ENCODE measurements around the gene RALGAPA2. TPM values are rescaled to one million over a fixed set of nuclear protein-coding genes. Genes with fewer than 3 reads are reported as not detected.
A peak's percentile ranks its signal among the peaks of the same experiment; 100 is the strongest.

The RALGAPA2 gene
- total and polyA plus RNA-seq, 2 experiments from 2014 or later: 13.1 to 43.4 TPM

DNA sequence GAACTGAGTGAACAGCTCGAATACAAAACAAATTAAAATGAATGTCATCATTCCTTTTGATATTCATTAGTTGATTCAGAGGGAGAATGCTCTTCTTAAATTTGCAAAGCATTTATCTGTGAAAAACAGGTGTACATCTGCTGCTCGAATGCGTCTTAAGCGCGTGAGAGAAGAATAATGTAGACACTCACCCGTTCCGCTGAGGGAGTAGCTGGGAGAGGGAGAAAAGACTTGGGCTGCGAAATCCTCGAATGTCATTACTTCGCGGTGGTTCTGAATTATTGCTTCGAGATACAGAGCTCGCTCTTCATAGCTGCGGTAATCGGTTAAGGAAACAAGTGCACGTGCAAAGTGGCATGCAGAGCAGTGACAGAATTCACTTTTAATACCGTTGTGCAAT is 300.6 kb downstream of the RALGAPA2 start:
- Histone ChIP-seq H3K9me2 (ENCODE audit: insufficient read depth) (no peaks in the 10 kb centered on the region), H3K4me2 (0 out of 2 replicates have a peak overlapping the region, but pooled peaks have one; percentile 13), H3K27ac (ENCODE audit: low read depth) (no peak overlapping the region), H3K4me3 (no peak overlapping the region), H3K79me2 (replicated peaks; ENCODE audit: insufficient read depth) (no peaks in the 10 kb centered on the region), H3F3A (replicated peaks; ENCODE audit: low read depth) (no peaks in the 10 kb centered on the region; the same call in 1 of the 2 replicates), H2AFZ (no peak overlapping the region), H3K4me1 (ENCODE audit: insufficient read depth) (peaks cover 32% of the 10 kb centered on the region), H4K20me1 (replicated peaks; ENCODE audit: insufficient read depth) (no peaks in the 10 kb centered on the region), H3K27me3 (ENCODE audit: insufficient read depth) (no peaks in the 10 kb centered on the region), H3K36me3 (ENCODE audit: insufficient read depth) (no peaks in the 10 kb centered on the region)
- Mint-ChIP-seq H3K27ac (no peak overlapping the region), H3K4me3 (0 out of 3 replicates have a peak overlapping the region, but pooled peaks have one; percentile 2), H3K27me3 (ENCODE audit: insufficient read depth, low read depth, poor library complexity) (no peaks in the 10 kb centered on the region), H3K9me3 (no peaks in the 10 kb centered on the region), H3K36me3 (ENCODE audit: low read depth) (no peaks in the 10 kb centered on the region), H3K4me1 (peaks cover 64% of the 10 kb centered on the region)
- DNase-seq (ENCODE audit: low spot score) (no peak), ATAC-seq (no peak)
- TF ChIP-seq NANOG (IDR thresholded peaks at IDR 0.05; ENCODE audit: borderline replicate concordance): no peak
- TF ChIP-seq CREB1 (CRISPR knock-in tag; IDR thresholded peaks at IDR 0.05; ENCODE audit: low read depth): no peak
- TF ChIP-seq POLR2AphosphoS5 (IDR thresholded peaks at IDR 0.05; ENCODE audit: low read depth): no peak
- TF ChIP-seq, protein P1, sequence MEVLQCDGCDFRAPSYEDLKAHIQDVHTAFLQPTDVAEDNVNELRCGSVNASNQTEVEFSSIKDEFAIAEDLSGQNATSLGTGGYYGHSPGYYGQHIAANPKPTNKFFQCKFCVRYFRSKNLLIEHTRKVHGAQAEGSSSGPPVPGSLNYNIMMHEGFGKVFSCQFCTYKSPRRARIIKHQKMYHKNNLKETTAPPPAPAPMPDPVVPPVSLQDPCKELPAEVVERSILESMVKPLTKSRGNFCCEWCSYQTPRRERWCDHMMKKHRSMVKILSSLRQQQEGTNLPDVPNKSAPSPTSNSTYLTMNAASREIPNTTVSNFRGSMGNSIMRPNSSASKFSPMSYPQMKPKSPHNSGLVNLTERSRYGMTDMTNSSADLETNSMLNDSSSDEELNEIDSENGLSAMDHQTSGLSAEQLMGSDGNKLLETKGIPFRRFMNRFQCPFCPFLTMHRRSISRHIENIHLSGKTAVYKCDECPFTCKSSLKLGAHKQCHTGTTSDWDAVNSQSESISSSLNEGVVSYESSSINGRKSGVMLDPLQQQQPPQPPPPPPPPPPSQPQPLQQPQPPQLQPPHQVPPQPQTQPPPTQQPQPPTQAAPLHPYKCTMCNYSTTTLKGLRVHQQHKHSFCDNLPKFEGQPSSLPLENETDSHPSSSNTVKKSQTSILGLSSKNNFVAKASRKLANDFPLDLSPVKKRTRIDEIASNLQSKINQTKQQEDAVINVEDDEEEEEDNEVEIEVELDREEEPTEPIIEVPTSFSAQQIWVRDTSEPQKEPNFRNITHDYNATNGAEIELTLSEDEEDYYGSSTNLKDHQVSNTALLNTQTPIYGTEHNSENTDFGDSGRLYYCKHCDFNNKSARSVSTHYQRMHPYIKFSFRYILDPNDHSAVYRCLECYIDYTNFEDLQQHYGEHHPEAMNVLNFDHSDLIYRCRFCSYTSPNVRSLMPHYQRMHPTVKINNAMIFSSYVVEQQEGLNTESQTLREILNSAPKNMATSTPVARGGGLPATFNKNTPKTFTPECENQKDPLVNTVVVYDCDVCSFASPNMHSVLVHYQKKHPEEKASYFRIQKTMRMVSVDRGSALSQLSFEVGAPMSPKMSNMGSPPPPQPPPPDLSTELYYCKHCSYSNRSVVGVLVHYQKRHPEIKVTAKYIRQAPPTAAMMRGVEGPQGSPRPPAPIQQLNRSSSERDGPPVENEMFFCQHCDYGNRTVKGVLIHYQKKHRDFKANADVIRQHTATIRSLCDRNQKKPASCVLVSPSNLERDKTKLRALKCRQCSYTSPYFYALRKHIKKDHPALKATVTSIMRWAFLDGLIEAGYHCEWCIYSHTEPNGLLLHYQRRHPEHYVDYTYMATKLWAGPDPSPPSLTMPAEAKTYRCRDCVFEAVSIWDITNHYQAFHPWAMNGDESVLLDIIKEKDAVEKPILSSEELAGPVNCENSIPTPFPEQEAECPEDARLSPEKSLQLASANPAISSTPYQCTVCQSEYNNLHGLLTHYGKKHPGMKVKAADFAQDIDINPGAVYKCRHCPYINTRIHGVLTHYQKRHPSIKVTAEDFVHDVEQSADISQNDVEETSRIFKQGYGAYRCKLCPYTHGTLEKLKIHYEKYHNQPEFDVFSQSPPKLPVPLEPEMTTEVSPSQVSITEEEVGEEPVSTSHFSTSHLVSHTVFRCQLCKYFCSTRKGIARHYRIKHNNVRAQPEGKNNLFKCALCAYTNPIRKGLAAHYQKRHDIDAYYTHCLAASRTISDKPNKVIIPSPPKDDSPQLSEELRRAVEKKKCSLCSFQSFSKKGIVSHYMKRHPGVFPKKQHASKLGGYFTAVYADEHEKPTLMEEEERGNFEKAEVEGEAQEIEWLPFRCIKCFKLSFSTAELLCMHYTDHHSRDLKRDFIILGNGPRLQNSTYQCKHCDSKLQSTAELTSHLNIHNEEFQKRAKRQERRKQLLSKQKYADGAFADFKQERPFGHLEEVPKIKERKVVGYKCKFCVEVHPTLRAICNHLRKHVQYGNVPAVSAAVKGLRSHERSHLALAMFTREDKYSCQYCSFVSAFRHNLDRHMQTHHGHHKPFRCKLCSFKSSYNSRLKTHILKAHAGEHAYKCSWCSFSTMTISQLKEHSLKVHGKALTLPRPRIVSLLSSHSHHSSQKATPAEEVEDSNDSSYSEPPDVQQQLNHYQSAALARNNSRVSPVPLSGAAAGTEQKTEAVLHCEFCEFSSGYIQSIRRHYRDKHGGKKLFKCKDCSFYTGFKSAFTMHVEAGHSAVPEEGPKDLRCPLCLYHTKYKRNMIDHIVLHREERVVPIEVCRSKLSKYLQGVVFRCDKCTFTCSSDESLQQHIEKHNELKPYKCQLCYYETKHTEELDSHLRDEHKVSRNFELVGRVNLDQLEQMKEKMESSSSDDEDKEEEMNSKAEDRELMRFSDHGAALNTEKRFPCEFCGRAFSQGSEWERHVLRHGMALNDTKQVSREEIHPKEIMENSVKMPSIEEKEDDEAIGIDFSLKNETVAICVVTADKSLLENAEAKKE (CRISPR knock-in tag; IDR thresholded peaks at IDR 0.05): no peak
- TF ChIP-seq REST (IDR thresholded peaks at IDR 0.05; ENCODE audit: unreplicated experiment): no peak
- TF ChIP-seq, protein P2, sequence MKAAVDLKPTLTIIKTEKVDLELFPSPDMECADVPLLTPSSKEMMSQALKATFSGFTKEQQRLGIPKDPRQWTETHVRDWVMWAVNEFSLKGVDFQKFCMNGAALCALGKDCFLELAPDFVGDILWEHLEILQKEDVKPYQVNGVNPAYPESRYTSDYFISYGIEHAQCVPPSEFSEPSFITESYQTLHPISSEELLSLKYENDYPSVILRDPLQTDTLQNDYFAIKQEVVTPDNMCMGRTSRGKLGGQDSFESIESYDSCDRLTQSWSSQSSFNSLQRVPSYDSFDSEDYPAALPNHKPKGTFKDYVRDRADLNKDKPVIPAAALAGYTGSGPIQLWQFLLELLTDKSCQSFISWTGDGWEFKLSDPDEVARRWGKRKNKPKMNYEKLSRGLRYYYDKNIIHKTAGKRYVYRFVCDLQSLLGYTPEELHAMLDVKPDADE (IDR thresholded peaks at IDR 0.05): no peak
- TF ChIP-seq STAT1 (IDR thresholded peaks at IDR 0.05; ENCODE audit: unreplicated experiment): no peak
- no peak for TF ChIP-seq CTCF (conservative IDR thresholded peaks at IDR 0.05; ENCODE audit: low read depth in 2 of 2)
- TF ChIP-seq ZNF331 (CRISPR knock-in tag; IDR thresholded peaks at IDR 0.05; ENCODE audit: low read depth): no peak
- TF ChIP-seq EZH2 (IDR thresholded peaks at IDR 0.05; ENCODE audit: low read depth, unreplicated experiment): no peak
- TF ChIP-seq ZNF114 (CRISPR knock-in tag; IDR thresholded peaks at IDR 0.05): no peak
- TF ChIP-seq JUNB (IDR thresholded peaks at IDR 0.05; ENCODE audit: unreplicated experiment): no peak
- TF ChIP-seq EZH2phosphoT487 (IDR thresholded peaks at IDR 0.05; ENCODE audit: unreplicated experiment): no peak
